SKM-1 treated with dmso at 0.1 percent for 144 hours (cell line): ENCODE measurements around the gene PTPRM.

ENCODE experiments used
- DNase-seq: peaks from one replicate; lab custom pipeline; 2025; ENCODE audit not compliant: unreplicated experiment; lab: John Stamatoyannopoulos, UW

PTPRM gene

DNA sequence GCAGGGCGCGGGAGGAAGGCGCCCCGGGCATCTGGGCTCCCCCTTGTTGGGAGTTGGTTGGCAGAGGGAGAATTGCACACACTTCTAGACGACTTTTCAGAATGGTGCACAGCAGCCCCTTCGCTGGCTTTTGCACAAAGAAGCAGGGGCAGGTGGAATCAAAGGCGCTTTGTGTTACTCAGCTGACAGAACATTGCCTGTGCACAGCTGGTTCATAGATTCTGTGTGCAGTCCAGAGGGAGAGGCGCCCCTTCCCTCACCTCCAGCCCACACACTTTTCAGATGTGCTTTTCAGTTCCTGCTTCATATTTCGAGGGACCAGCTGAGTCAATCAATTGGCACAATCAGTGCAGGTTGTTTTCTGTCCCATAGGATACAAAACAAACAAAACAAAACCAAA lies 693.7 kb downstream of the PTPRM start:
- no peak for DNase-seq

DNA sequence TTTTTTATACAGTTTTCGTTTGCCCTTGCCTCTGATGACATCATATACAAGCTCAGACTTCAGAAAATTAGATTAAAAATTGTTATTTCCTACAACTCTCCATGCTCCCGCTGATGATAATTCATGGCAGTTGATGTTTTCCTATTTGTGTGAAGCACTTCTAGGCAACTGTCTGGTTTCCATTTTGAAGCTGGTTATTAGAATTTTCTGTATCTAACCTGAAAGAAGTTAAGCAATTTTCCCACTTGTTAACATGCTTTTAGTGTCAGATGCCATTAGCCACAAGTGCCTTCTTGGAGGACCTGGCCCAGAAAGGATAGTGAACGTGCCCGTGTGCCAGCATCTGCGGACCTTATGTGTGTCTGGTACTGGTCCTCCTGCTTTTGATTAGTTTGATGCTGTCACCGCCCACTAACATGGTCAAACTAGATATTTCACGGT lies 694.6 kb downstream of the PTPRM start:
- no peak for DNase-seq

DNA sequence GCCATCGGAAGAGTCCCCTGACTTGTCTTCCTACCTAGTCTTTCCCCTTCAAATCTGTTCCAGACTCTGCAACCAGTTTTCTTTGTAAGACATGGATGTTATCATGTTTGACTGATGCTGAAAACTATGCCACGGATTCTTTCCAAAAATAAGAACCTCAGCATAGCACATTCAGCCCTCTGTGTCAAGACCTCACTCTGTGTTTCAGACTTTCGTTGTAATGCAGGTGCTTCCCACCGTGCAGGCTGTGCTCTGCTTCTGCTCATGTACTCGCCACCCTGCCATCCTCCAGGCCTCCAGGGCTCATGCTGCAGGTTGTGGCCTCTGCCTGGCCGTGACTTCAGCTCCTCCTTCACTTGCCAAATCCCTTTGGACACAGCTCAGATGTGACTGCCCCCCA lies 695.1 kb downstream of the PTPRM start:
- no peak for DNase-seq

DNA sequence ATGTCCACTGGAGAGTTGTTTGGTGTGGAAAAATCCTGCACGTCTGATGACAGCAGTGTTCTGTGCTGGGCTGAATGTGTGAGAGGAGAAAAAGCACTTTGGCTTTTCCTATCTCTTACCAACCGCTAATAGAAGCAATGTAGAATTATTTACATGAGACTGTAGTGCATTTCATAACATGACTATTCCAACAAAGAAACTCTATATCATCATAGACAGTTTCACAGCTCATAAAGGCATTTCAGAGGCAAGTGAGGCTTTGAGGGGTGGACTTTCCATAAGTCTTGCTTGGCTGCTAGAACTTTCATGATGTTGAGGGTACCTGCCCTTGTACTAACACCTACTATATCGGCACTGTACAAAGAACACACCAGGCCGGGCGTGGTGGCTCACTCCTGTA lies 697.0 kb downstream of the PTPRM start:
- DNase-seq, result no peak

DNA sequence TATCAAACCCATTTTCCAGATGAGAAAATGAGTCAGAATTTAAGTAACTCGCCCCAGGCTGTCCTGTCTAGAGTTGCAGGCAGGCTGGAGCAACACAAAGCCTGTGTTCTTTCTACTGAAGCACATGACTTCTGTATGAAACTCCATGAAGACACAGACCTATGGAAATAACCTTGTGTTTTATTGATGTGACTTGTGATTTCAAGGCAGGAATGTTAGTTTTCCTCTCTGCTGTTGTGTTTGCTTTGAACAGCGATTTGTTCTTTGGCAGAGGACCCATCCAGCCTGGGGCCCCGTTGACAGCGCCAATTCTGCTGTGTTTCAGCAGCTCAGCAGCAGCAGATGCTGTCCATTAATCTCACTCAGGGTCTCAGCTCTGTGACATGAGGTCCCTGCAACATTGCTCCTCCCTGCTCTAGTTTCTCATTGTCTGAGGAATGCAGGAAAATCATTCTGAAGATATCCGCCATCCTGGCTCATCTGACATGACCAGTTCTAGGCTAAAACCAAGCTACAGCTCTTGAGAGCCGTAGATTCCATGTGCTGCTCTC lies 697.8 kb downstream of the PTPRM start:
- no peak for DNase-seq

DNA sequence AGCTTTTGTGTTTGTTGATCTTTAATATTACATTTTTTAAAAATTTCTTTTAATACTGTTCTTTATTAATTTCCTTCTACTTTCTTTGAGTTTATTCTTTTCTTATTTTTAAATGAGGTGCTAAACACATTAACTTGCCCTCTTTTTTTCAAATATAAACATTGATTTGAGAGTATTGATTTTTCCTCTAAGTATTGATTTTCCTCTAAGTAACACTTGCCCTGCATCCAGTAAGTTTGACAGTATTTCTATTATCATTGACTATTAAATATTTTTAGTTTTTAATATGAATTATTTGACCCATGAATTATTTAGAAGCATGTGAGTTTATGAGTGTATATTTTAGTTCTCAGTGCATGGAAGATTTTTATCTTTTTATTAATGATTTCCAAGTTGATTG lies 705.1 kb downstream of the PTPRM start:
- DNase-seq, result no peak

DNA sequence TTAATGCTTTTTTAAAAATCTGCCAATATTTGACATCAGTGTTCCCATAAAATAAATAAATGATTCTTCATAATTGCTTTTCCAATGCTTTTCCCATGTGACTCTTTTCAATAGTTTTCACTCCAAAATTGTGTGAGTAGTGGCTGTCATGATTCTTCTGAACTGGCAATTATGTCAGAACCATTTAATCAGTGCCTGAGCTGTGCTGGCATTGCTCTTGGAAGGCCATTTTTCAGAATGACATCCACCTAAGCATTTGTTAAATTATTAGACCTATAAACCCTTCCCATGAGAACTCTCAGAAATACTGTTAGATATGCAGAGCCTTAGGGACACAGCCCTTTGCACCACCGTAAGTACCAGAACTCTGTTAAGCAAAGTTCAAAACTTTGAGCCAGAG lies 707.3 kb downstream of the PTPRM start:
- DNase-seq, result no peak

DNA sequence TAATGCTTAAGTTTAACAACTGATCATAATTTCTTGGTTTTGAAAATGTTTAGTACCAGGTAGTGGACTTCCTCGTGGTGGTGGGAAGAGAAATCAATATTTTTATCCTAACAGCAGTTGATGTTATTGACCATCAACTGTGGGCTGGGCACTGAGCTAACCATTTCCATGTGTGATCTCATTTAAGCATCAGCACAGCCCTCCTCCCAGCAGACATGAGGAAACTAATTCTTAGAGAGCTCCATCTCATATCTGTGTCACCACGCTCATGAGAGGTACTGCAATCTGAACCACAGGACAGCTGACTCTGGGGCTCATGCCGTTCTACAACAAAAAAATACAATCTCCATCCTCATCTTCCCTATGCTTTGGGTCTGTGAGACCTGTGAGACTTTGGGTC lies 709.3 kb downstream of the PTPRM start:
- no peak for DNase-seq

DNA sequence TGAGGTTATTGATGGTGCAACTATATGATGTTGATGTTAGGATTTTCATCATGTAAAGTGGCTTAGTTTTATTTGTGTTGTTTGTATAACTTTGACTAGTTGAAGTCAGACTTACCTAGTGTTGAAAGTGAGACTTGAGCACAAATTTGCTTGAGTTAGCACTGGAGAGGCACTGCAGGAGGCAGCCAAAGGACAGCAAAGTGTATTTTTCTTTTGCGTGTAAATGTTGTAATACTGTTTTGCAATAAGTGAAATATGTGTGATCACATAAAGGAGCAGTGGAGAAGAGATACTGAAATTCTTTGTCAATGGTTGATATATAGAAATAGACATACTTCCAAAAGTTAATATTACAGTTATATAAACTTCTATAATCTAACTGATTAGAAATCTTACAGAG lies 710.2 kb downstream of the PTPRM start:
- DNase-seq, result no peak

DNA sequence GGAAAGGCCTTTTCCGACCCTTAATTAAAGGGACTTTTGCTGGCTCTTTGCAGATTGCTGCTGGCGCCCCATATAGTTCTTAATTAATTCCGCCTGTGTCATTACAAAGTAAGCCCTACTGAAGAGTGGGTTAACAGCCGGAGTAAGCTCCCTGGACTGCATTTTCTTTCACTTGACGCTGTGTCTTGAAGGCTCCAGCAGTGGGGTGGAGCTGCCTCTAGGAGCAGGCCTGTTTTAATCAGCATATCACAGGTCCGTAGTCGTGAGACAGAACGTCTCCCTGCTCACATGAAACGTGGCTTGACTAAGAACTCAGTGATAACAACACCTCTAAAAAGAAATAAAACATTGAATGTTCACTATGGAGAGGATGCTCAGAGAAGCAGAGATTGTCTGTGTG lies 712.2 kb downstream of the PTPRM start:
- no peak for DNase-seq

DNA sequence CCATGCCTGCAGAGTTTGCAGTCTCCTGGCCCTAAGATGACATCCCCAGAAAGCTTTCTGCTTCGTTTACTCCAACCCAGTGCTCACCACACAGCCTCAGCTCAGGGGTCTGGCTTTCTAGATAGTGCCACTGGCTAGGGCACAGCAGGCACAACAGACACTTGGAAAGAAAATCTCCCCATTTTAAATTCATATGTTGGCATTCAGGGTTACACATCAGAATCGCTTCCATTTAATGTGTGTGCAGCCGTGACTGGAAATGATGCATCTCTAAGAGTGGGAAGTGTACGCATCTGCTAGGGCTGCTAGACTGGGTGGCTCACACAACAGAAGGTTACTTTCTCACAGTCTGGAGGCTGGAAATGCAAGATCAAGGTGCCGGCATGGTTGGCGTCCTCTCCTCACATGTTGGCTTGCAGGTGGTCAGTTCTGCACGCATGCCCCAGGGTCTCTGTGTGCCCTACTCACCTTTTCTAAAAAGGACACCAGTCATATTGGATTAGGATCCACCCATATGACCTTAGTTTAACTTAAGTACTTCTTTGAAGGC lies 712.7 kb downstream of the PTPRM start:
- no peak for DNase-seq

DNA sequence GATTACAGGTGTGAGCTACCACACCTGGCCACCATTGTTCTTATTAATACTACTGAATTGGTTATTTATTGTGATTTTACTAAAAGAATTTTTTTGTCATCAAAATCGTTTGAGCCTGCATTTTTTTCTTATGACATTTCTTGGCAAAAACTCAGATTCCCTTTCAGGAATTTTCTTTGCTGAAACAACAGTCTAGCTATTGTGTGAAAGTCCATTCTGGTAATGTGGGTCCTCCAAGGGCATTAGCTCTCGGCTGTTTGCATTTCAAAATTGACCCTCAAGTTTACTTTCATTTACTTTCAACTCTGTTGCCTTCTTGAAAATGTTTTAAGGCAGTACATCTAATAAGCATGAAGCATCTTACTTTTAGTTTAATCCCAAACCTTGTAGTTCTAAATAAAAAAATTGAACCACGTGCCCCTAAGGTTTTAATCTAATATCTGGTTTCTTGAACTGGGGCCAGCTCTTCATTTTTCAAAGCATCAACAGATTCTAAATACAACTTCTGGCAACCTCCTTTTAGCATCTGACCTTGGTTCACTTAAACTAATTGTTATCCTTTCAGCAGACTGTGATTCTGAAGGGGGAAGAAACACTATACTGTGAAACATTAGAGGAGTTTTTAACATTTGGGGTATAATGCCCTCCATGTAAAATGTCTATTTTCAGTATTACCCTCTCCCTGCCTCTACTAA lies 716.9 kb downstream of the PTPRM start:
- DNase-seq, result no peak

DNA sequence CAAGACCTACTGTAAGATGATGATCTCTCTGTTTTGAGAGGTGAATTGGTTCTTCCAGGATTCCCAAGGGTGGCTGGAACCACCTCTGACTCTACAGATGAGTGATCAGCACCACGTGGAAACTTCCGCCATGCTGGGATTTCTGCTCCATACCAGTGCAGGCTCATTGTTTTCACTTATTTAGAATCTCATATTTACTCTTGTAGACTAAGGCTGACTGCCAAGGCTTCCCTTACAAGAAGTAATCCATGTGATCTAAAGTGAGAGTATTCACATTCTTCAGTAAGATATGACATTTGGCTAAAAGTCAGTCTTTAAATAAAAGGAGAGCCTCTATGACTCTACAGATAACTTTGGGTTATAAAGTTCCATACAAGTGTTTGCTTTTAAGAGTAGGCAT lies 719.2 kb downstream of the PTPRM start:
- no peak for DNase-seq

DNA sequence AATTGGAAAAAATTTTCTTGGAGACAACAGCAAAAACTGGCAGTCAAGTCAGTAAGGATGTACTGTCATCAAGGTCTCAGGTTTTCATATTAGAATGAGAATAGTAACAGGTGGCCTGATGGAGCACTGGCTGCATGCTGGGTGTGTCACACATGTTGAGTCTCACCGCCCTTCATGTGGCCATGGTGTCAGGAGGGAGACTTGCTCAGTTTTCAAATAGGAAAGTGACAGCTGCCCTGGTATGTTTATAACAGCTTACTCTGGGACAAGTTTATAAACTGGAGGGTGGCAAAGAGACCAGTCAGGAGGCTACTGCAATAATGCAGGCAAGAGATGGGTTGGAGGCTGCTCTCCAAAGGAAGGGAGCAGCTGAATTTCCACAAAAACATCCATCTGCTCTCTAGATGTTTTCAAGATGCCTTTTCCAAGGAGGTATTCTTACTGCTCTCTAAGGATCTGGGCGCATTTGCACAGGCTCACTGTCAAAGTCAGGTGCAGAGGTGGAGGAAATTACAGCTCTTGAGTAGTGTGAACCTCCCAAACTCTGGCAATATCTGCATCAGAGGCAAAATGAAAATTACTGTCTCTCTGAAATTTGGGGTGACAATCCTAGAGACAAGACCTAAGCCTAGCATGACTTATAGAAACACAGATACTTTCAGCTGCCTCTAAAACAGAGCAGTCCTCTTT lies 720.2 kb downstream of the PTPRM start:
- no peak for DNase-seq

DNA sequence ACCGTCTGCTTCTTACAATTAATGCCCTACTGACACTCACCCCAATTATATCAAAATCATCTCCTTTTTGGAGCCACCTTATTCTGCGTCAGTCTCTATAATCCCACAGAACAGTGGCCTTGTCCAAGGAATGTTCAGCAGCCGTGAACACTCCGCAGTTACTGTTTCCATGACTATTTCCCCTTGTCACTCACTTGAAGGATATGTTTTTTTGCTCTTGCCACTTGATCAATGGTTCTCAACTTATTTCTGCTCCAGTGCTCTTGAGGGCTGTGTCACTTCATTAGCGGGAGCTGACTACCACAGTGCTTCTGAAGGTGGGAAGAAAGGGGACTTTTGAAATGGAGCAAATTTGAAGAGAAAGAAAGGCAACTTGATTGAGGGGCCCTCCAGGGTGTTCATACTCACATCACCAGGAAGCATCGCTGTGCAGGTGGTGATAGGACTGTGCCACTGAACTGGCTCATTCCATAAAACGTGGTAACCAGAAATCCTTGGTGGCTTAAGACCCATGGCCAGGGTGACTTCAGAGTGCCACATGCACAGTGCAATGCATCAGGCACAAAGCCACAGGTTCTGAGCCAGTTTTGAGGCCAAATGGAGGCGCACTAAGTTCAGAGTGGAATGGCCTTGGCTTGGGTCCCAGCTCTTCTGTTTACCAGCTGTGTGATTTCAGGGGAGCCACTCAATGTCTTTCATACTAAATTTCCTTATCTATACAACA lies 721.5 kb downstream of the PTPRM start:
- DNase-seq, result no peak

DNA sequence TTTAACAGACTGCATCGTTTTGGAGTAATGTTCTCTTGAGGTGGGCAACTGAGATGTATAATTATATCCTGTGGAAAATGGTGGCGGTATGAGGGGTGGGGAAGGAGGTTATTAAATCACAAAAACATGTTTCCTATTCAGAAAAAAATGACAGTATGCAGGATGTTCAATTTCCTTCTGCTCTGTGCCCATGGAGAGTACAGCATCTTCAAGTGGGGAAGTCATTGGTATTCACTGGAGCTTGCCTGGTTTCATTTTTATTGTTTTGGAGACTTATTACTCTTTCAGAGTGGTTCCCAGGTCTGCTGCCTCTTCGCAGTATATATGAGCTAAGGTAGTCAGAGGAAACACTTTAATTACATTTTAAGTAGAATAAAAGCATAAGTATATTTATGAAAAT lies 723.3 kb downstream of the PTPRM start:
- no peak for DNase-seq

DNA sequence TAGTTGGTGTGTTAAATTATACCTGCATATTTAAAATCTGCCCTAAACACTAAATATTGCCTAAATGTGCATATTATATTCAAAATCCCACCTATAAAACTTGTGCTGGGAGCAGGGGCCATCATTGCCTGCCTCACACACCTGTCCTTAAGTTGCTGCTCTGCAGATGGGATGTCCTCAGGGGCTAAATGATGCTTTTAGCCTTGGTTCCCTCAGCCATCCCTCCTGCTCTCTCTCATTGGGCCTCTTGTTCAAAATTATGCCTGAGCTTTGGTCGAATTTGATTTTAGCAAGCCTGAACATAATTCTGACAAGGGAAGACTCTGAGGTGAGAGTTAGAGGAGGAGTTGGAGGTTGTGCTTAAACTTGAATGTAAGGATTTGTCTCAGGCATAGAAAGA lies 723.8 kb downstream of the PTPRM start:
- no peak for DNase-seq

DNA sequence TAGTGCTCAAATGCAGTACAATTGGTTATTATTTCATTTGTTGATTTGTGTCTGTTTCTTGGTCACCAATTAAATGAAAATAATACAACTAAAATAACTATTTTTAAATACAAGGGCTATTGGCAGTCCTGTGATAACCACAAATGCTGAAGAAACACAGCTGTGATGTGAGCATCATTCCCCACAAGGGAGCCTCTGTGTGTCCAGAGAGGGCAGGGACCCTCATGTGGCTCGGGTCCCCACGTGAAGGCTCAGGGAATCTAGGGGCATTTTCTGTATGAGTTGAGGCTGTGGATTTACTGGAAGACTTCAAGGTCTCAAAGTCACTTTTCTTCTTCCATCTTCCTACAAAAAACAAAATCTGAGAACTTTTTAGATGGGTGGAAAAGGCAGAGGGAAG lies 726.1 kb downstream of the PTPRM start:
- no peak for DNase-seq

DNA sequence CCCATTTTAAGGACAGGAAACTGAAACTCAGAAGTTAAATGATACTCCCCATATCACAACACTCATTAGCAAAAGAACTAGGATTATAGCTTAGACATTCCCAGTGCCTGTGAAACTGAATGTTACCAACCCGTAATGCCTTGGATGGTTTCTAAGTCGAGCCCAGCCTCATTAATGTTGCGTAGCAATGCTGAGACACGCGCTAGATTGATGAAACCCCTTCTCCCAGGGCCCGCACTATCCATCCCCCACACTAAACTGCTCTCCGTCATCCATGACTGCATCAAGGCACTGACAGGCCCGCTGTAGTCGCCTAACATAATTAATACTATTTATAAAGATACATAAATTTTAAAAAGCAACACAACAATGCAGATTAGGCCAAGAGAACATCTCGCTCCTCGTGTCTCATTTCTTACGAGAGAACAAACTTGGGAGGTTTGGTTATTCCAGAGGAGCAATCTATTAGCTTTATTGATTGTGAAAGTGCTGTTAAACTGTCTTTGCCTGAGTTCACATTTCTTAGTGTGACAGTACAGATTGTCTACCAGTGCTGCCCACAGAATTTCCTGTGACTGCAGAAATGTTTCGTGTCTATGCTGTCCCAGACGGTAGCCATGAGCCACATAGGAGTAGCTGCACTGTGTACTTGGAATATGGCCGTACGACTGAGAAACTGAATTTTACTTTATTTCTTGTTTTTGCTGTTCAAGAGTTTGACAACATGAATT lies 729.9 kb downstream of the PTPRM start:
- DNase-seq, result no peak

DNA sequence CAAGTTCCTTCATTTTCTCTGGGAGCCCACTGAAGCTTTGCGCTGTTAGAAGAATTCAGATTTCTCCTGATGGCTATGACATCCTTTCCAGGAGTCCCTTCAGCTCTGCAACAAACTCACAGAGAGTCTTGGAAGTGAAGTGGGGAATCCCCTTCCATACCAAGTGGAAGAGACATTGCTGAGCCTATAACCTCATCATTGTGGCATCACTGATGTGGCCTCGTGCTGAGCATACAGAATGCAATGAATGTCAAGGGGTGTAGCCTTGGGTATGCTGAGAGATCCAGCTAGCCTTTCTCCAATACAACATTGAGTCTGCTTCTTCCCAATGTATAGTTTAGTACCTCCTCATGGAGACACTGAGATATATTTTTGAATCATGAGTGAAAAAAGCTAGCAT lies 731.1 kb downstream of the PTPRM start:
- no peak for DNase-seq
